Right renal pelvis (tissue), 4 donors: ENCODE measurements around the gene PLPP4. TPM values are rescaled to one million over a fixed set of nuclear protein-coding genes. Genes with fewer than 3 reads are reported as not detected.

Source experiments
- DNase-seq, 4 donors: peaks; one replicate each; pipeline ENCODE4 v3.0.0-alpha.2; 2013; ENCODE audit warnings: low read depth in 4 of 4, low spot score in 3 of 4, missing footprints in 1 of 4
- polyA plus RNA-seq, 4 donors: library from polyadenylated mRNA; unstranded; fragments of 120-200 nt; gene quantifications; one replicate each; pipeline ENCODE4 v1.2.1, GENCODE V29; 2013; ENCODE audit not compliant: insufficient read length in 4 of 4

The PLPP4 gene
- polyA plus RNA-seq, 4 donors: 4.7 to 7.1 (median 6.0) TPM

DNA sequence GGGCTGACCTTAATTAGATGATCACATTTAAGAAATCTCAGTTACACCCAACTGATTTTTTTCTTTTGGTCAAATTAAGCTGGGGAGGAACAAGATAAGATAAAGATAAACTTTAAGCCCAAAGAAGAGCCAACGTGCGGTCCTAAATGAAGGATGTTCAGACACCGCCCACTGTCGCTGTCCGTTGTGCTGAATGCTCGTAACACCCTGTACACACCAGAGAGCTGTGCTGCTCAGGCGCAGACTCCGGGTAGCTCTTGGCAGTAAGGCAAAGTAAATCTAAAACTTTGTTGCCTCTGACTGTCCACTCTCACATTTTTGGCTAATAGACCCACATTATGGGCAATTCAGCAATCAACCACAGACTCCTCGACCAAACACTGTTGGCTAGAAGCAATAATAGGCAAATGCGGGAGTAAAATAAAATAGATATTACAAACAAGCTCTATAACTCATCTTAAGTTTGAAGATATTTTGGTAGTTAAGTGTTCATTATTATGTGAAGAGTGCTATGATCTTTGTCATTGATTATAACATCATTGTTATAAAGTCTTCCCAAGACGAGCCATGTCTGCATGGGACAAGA, 57.1 kb downstream of the PLPP4 start:
- DNase-seq: peak; percentile 46 to 61 (median 56)

DNA sequence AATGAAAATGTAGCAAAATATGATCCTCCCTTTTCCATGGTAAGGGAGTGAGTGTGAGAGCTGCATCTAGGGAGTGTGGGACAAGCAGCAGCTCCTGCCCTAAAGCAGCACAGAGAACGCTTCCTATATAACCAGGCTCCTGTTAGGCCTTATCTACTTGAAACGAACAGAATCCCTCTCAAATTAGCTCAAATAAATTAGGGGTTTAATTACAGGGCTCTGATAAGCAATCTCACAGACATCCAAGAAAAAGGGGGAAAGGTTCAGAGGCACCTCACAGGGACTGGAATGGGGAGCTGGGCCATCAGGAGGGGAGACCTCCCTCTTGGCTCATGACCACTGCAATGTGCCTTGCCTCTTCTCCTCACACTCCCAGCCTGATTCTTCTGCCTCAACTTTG, 57.9 kb downstream of the PLPP4 start:
- no peak for DNase-seq

DNA sequence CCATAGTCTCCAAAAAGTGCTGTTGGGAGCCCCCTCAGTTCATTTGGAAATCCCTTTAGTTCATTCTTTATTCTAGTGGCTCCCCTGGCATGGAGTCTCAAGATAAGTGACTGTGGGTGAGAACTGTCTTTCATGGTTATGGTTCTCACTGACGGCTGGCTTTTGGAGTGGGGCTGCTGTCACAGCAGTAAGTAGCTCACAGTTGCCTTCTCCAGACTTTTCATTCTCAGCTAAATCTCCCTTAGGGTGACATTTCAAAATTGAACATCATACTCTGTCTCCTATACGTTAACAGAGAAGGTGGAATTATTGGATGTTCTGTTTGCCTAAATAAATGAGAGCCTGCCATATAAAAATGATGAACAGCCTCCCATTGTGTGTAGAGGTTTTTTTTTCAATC, 58.7 kb downstream of the PLPP4 start:
- no peak for DNase-seq

DNA sequence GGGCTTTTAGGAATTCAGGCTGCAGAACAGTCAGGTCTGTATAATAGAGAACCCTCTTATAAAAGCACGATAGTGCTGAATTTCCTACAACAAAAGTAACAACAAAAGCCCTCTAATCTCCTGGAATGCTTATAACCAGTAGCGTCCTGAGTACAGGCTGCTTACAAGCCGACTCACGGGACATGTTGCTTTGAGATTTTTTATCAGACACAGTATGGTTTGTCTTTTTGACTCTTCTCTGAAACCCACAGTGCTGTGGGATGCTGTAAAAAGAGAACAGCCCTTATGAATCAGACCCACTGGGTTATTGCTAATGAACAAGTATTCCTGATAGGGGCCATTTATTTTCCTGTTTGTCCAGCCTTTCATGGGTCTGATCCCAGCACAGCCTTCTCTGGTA, 59.4 kb downstream of the PLPP4 start:
- no peak for DNase-seq

DNA sequence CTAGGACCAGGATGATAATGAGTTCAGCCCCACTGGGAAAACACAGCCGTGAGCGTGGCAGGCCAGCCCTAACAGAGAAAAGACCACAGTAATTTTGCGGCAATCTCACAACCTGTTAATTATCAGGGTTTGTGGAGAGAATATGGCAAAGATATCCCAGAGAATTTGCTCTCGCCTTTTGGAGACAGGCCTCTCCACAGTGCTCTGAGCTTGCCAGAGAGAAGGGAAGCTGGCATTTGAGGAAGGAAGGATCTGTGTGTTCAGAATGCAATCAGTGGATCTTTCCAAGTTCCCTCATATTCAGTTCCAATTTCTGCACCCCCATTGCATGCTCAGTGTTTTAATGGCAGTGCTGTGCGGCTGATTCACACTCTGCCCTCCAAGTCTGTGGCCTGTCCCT, 60.2 kb downstream of the PLPP4 start:
- DNase-seq: no peak

DNA sequence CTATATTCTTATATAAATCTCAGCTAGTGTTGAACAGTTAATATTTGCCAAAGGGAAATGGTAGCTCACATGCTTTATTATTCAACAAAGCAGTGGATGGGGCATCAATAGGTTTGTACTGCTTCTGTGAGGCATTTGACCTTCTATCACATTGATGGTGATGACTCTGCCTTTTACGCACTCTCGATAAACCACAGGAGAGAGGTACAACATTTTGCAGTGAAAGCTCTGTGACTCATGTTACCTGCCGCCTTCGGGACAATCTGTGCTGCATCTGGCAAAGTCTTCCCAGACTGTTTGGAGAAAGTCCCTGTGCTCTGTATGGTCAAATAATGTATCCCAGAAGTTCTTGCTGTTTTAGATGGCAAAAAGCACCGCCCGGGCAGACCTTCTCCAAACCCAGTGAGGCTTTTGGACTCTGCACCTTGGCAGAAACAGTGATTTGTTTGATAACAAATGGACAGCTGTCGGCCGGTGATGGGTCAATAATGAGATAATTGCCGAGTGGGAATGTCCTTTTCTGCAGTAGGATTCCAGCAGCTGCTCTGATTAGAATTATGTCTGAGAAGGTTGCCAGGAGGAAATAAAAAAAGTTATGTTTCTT, 61.0 kb downstream of the PLPP4 start:
- DNase-seq: no peak

DNA sequence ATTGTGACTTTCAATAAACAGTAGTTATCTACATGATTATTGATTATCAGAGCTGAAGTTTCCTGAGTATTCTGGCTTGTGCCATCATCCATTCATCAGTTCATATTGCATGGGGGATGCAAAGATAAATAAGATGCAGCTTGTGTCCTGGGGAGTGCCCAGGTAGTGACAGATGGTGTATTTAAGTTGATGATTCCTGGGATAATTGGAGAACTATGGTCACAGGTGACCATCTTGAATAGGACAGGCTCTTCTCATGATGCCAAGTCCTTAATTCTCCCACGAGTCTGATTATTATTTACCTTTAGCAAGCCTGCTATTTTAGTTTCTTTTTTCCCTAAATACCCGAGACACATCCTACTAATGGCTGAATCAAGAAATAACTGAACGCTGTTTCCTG, 64.9 kb downstream of the PLPP4 start:
- no peak for DNase-seq

DNA sequence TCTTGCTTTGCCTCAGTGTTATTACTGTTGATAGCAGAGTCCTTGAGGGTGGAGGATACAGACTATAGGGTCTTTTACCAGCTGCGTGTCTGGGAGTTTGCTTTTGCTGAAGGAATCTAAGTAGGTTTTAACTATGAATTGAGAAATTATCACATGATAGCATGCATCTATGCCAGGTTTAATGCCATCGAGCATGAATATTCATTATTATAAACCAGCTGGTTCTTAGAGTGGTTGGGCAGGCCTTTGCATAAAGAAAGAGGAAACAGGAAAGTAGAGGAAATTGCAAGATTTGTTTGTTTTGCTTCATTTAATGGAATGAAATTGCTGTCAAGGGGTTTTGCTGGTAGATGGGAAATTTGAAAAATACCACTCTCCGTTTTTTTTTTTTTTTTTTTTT, 70.7 kb downstream of the PLPP4 start:
- DNase-seq: no peak

DNA sequence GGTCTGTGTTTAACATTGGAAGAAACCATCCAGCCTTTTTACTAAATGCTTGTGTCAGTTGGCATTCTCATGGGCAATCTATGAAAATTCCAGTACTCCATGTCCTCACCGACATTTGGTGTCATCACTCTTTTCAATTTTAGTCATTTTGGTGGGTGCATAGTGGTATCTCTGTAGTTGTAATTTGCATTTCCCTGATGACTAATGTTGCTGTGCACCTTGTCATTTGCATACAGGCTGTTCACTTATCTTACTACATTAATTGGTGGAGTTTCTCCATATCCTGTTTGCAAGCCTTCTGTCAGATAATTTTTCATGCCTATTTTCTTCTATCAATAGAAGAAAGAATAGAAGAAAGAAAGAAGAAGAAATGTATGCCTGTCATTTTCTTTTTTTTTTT, 73.7 kb downstream of the PLPP4 start:
- no peak for DNase-seq

DNA sequence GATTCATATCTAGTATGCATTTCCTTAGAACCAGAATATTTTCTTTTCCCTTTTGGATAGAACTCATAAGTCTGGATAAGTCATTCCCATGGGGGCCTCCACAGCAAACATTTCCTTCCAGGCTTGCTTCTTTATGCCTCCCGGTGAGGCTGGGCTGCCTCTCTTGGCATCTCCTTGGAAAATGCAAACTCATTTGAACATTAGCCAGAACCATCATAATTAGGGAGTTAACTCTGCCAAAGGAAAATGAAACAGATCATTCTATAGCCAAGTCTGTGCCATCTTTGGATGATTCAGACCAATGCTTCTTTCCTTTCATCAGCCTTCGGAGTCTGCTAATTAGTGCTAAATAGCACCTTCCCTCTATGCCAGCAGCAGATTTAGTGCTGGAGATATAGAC, 81.1 kb downstream of the PLPP4 start:
- DNase-seq: no peak

DNA sequence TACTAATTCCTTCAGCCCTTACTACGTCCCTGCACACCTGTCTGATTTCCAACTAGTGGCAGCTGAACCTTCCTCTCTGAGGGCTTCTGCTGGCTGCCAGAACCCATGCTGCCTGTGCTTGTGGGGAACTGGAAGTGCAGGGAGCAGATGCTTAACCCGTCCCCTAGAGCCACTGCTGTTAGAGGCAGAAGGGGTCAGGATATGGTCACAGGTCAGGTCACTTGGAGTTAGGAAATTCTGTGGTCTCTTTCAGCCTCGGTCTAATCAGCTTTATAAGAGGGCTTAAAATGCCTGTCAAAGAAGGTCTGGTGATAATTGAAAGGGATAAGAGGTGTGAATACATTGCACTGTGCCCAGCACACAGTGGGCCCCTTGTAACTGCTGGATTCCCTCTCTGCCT, 82.0 kb downstream of the PLPP4 start:
- DNase-seq: no peak

DNA sequence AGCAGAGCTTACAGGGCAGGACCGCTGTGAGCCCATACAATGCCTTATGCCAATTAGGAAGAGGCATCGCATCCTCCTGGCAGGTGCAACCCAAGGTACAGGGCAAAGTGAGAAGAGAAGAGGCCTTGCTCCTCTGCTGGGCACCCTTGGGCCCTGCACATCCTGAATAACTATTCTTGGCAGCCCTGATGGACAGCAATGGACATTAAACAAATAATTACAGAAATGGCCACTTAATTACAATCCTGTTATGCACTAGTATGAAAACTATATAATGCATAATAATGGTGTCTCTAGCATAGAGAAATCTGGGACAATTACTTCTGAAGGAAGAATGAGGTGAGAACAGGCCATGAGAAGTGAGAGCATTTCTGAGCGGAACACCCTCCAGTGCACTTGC, 83.5 kb downstream of the PLPP4 start:
- DNase-seq: no peak

DNA sequence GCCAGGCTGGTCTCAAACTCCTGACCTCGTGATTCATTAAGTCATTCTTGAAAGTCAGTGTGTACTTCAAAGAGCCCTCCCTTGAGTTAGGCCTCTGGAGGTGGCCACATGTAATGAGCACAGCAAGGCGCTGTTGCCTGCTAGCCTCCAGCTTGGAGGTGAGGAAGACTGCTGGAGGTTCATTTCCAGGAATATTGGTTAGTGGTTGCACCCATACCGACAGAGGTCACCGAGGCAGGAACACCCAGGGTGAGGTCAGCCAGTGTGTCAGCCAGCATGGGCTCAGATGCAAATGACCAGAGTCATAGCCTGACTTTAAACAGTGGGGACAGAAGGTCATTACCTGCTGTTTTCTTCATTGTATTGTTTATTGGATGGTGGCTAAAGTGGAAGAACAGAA, 85.0 kb downstream of the PLPP4 start:
- no peak for DNase-seq

DNA sequence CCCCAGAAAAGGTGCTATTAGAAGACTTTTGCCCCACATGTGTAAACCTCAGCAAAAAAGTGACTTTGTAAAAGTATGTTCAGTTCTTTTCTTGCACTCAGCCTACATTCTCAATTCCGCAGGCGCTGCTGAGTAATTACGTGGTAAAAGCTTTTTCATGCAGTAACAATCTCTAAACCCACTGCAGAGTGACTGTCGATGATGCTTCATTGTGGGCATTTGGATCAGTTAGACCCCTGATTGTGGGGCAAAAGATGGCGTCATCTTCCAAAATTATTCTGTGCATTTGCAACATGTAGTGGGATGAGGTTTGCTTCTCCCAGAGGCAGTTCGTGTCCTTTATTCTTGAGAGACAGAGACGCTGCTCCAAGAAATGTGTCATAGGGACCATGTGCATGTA, 85.6 kb downstream of the PLPP4 start:
- DNase-seq: no peak

DNA sequence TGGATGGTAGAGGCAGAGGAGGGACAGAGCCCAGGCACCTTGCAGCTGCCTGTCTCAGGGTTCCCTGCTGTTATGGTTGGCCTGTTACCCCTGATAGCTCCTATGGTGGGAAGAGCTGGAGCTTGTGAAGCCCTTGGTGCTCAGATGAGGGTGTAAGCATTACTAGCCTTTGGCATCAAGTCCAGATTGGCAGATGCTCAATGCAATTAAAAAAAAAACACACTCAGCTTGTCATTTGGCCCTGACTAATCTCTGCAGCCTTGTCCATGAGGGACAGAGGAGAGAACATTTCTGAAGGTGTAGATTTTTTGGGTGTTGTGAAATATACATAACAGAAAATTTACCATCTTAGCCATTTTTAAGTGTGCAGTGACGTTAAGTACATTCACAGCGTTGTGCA, 86.3 kb downstream of the PLPP4 start:
- DNase-seq: no peak

DNA sequence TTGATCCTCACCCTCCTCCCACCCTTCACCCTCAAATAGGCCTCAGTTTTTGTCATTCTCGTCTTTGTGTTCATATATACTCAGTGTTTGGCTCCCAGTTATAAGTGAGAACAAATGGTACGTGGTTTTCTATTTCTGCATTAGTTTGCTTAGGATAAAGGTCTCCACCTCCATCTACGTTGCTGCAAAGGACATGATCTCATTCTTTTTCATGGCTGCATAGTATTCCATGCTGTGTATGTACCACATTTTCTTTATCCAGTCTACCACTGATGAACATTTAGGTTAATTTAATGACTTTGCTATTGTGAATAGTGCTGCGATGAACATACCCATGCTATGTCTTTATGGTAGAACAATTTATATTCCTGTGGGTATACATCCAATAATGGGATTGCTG, 91.2 kb downstream of the PLPP4 start:
- DNase-seq: no peak

DNA sequence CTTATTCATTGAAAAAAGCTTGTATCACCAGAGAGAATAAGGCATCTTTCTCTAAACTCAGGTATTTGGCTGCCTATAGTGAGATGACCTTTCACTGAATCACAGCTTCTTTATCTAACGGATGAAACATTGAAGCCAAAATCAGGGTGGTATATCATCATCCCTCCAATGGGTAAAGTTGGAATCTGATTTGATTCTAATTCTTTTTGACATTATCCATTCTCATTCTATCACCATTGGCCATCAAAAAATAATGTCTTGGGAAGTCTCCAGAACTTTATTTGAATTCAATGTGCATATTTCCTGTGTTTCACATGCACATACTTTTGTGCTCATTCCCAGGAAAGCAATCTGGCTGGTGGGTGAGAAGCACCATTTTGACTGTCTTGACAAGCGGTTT, 95.2 kb downstream of the PLPP4 start:
- DNase-seq: no peak

DNA sequence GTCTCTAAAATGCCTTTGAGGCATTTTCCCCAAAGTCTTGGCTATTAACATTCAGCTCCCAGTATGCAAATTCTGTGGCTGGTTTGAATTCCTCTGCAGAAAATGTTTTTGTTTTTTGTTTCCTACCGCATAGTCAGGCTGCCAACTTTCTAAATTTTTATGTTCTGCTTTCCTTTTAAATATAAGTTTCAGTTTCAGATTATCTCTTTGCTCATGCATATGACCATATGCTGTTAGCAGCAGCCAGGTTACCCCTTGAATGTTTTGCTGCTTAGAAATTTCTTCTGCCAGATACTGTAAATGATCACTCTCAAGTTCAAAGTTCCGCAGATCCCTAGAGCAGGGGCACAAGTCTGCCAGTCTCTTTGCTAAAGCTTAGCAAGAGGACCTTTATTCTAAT, 96.9 kb downstream of the PLPP4 start:
- DNase-seq: no peak

DNA sequence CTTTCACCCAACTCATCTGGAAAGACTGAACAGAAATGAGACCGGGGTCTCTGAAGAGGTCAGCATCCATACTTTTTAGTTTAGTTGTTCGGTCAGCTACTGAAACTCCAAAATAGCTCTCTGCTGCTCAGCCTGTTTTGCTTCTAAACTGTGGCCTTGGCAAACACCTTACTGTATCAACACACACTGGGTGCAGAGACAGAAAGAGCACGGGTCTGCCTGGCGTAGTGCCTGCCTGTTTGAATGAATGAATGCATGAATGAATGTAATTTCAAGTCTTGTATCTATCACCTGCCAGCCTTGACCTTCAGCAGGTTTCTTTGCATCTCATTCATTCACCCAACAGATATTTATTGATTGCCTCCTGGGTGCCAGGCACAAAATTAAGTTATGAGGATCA, 98.4 kb downstream of the PLPP4 start:
- DNase-seq: no peak

DNA sequence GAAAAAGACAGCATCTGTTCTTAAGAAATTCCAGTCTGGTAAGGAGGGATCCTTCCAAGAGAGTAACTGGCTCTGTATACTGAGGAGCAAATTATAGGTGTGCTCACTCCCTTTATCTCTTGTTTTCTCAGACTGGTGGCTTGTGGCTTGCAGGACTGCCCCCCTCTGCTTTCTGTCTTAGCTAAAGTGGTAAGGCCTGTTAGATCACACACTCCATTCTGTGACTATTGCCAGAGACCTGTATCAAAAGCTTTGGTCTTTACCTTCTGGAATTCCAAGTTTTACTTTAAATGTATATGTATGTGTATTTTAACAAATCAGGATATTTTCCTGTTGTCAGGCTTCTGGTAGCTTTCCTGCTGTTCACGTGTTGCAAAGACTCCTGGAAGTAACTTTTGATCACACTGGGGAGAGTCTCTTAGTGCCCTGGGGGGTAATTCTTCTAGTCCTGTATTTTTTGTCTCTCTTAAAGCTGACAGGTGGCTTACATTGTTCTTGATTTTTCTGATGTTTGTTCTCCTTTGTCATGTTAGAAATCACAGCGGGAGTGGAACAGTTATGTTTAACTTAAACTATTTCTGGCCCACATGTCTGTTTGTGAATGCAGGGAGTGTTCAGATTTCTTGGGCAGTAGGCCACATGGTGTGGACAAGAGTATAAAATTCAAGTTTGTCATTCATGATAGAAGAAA, 99.0 kb downstream of the PLPP4 start:
- DNase-seq: no peak

DNA sequence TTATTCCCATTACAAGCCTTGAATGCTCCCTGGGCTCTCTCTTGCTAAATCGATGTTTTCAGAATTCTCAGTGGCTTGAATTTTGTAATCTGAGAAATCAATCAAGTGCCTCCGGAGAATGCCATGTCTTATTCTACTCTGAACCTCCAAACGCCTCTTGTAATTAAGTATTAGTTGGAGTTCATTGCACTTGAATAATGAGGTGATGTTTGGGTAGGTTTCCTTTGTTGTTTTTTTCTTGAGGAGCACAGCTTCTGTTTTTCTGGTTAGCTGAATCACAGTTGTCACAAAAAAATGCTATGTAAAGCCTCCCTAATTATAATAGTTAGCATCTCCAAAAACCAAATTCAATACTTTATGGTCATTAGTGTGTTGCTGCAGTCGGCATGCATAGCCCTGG, 100.3 kb downstream of the PLPP4 start:
- no peak for DNase-seq

DNA sequence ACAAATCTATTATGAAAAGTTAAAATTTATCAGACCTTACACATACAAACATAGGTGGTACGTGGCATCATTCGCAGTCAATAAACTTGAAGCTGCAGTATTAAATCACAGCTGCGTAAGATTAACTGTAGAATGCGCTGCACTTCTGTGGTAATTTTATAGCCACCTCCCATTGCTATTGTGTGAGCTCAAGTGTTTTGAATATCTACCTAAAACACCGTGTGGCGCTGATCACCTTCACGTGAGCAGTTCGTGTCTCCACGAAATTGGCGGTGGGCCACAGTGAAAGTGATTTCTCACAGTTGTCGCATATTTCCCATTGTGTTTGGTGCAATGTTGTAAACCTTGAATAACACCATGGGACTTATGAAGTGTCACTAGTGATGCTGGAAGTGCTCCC, 102.8 kb downstream of the PLPP4 start:
- DNase-seq: no peak

DNA sequence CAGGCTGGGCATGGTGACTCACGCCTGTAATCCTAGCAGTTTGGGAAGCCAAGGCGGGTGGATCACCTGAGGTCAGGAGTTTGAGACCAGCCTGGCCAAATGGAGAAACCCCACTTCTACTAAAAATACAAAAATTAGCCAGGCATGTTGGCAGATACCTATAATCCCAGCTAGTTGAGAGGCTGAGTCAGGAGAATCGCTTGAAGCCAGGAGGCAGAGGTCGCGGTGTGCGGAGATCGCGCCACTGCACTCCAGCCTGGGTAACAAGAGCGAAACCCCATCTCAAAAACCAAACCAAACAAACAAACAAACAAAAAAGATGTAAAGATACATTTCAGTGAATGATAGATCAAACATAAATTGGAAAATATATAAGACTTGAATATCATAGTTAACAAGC, 105.9 kb downstream of the PLPP4 start:
- no peak for DNase-seq
